ENCODE results near the gene ETDB. TPM values are rescaled to one million over a fixed set of nuclear protein-coding genes. Genes with fewer than 3 reads are reported as not detected.
"Not testable (repeated sequence)": the region's sequence is repeated elsewhere in the genome, so short reads cannot be mapped to it uniquely, and the experiment has no call there.

ETDB gene
- polyA plus RNA-seq (ENCODE audit: insufficient read length): not detected

GRCh38 chrX:135120056-135120576 lies at the start of gene ETDB:
Gene ETDB, minus strand, starts transcription at chrX:135120526. Its CDS starts 1,265 bp downstream, at chrX:135119261.
- not testable (repeated sequence) for DNase-seq

DNA sequence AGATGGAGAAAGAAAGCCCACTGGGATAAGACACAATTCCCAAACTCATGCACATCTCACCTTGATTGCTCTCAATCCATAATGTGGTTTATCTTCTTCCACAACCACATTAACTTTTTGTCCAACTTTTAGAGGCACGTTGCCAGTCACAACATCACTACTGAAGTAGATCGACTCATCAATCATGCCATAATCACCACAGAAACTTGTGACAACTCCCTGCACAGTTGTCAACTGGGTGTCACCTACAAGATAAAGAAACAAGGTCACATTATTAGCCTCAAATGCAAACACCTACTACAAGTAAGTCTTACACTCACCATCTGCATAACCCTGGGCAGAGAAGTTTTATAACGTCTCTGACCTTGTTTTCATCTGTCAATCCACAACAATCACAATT lies 49.2 kb upstream of the ETDB start:
- not testable (repeated sequence) for DNase-seq

GRCh38 chrX:135168486-135168885 lies 48.2 kb upstream of the ETDB start:
- DNase-seq: no peak

DNA sequence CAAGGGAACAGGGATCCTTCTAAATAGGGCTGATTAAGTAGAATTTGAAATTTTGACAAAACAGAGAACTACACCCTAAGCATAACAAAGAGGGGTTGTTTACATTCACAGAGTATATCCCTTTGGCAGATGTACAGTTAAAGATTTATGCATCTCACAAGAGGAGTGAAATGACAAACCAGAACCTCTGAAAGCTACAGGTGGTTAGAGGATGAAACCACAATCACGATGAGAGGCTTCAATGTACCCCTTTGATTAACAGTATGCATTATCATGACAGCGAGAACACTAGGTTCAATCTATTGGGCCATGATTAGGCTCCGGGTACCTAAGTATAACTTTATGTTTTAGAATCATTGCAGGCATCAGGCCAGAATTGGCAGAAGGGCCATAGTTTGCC lies 34.4 kb upstream of the ETDB start:
- not testable (repeated sequence) for DNase-seq

DNA sequence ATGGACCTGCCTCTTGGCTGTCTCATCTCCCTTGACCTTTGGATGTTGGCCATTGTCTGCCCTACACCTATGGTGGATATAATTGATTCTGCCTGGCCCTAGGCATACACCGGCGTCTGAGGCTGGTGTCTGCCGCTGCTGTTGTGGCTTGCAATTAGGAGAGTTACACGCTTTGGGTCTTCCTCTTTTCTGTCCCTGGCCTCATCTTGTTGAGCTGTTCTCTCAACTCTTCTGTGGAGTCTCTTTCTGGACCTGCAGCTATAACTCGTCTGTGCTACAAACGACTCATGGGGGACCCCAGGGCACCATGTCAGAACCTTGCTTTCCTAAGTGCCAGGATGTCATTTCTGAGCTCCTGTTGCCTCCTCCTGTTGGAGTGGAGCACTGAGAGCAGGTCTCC lies 5.8 kb upstream of the ETDB start:
- DNase-seq: not testable (repeated sequence)

DNA sequence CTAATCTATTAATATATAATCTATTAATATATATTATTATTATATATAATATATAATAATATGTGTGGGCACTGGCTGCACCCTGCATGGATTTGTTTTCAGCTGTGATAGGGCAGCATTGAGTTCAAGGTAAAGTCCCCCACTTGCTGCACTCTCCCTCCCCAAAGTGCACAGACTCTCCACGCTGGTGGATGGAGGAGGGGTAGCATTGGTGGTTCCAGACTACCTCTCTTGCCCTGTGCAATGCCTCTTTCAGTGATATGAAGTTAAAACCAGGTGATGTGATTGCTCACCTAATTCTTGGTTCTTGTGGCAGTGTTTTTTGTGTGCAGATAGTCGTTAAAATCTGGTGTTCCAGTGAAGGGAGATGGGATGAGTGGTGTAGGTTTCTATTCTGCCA lies 4.3 kb downstream of the ETDB start:
- not testable (repeated sequence) for DNase-seq

GRCh38 chrX:135114392-135114791 lies 5.9 kb downstream of the ETDB start:
- DNase-seq: no peak

- DNase-seq: no peak
These were observed 7.6 kb downstream of the ETDB start for GRCh38 chrX:135112743-135113142.

DNA sequence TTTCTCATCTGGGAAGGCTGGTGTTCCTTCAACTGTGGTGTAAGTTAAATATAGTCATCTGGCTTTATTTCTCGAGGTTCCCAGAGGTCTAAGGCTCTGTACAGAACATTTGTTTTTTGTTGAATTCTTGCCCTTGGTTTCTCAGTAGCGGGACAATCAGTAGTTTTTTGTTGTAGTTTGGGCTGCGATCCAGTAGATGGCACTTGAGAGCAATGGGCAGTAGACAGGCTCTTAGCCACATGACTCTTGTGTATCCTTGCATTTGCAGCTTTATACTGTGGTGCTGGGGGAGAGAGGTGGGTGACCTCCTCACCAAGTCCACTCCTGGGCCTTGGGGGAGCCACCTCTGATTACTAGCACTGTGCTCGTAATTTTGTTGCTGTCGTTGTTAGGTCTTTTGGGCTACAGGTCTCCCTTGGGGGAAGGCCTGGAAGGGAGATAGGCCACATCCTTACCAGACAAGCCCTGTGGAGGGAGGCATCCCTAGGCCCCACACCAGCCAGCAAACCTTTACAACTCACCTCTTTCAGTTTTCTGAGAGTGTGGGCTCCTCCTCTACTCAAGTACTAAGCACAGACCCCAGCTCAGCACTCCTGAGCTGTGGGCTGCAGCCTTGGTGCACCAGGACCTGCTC lies 8.1 kb downstream of the ETDB start:
- no peak for DNase-seq

DNA sequence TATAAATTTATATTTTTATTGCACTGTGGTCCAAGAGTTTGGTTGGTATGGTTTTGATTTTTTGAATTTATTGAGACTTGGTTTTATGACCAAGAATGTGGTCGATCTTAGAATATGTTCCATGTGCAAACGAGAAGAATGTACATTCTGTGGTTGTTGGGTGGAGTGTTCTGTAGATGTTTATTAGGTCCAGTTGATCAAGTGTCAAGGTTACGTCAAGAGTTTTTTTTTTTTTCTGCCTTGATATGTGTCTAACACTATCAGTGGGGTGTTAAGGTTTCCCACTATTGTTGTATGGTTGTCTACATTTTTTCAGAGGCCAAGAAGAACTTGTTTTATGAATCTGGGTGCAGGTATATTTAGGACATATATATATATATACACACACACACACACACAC lies 10.8 kb downstream of the ETDB start:
- no peak for DNase-seq

DNA sequence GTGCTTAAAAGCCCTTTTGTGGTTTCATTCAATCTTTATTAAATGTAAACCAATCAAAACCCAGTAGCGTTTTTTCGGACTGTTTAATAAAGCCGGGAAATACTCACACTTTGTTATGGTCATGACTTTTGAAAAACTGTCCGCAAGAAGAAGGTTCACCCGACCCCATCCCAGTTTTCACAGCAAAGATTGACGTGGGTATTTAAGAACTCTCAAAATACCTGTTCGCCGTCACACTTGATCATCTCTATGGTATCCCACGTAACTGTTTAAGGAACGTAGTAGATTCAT lies 20.9 kb downstream of the ETDB start:
- DNase-seq: no peak

- DNase-seq: not testable (repeated sequence)
These were observed 23.1 kb downstream of the ETDB start for GRCh38 chrX:135097196-135097744.

- DNase-seq: no peak
These were observed 24.6 kb downstream of the ETDB start for GRCh38 chrX:135095715-135096114.

- DNase-seq: no peak
These were observed 25.6 kb downstream of the ETDB start for GRCh38 chrX:135094726-135095125.

- no peak for DNase-seq
These were observed 31.2 kb downstream of the ETDB start for GRCh38 chrX:135089126-135089525.

DNA sequence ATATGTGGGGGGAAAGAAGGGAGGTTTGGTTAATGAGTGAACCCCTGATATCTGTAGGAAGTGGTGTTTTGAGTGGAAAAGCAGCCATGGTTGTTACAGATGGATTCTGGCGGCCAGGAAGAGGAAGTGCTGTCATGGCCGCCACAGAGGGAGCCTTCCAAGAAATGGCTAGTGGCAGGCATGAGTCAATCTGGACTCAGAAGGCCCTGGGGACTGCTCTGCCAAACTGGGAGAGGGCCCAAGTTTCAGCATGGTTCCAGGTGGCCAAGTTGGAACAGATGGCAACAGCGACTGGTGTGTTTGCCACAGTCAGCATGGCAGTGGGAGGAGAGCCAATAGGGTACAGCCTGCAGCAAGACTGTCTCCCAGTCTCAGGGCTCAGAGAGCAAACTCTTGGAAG lies 32.5 kb downstream of the ETDB start:
- DNase-seq: no peak

DNA sequence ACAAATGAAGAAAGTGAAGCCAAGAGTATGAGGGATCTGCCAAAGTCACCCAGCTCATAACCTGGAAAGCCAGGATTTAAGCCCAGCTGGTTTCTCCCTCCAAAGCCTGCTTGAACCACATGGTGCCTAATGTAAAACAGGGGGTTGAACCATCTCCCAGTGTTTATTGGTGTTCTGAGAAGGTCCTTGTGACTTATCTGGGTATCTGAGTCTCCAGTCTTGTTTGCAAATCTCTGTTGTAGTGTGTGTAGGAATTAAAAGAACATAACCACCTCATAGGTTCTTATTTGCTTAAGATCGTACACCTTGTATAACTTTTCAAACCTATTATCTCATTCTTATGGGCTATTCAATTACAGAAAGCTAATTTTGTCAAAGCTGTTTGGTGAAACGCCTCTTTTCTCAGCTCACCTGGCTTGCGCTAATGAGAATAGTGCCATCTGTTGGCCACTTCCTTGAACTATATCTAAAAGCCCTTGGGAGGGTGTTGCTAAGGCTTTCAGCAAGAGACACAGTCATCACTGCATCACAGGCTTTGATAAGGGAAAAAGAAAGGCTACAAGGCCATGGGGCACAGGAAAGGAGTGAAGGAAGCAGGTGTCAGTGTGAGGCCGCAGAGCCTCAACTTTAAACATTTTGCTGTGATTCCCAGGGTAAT lies 34.0 kb downstream of the ETDB start:
- DNase-seq: peak; percentile 42

- no peak for DNase-seq
These were observed 38.5 kb downstream of the ETDB start for GRCh38 chrX:135081693-135082404.

Other genes starting within 250 kb of the ETDB start
- 36.8 TPM for gene MOSPD1, start 205.3 kb downstream of the ETDB start, polyA plus RNA-seq (ENCODE audit: insufficient read length)
- gene SMIM10, start 129.5 kb downstream of the ETDB start, polyA plus RNA-seq (ENCODE audit: insufficient read length): 15.0 TPM
- 36.0 TPM for gene RTL8B, start 98.0 kb downstream of the ETDB start, polyA plus RNA-seq (ENCODE audit: insufficient read length)
- gene RTL8C, start 88.2 kb downstream of the ETDB start, polyA plus RNA-seq (ENCODE audit: insufficient read length): 516 TPM
- gene RTL8A, start 68.4 kb downstream of the ETDB start, polyA plus RNA-seq (ENCODE audit: insufficient read length): 70.7 TPM
- 0.97 TPM for gene SMIM10L2B, start 21.8 kb downstream of the ETDB start, polyA plus RNA-seq (ENCODE audit: insufficient read length)
- gene CT55, start 50.9 kb upstream of the ETDB start, polyA plus RNA-seq (ENCODE audit: insufficient read length): not detected
- not detected for gene ETDA, start 131.5 kb upstream of the ETDB start, polyA plus RNA-seq (ENCODE audit: insufficient read length)
- not detected for gene ETDC, start 189.0 kb upstream of the ETDB start, polyA plus RNA-seq (ENCODE audit: insufficient read length)
- gene ZNF75D, start 223.6 kb upstream of the ETDB start, polyA plus RNA-seq (ENCODE audit: insufficient read length): 16.7 TPM
- 10.8 TPM for gene ZNF449, start 224.3 kb upstream of the ETDB start, polyA plus RNA-seq (ENCODE audit: insufficient read length)